ENCODE results near the gene S100A14. TPM values are rescaled to one million over a fixed set of nuclear protein-coding genes. Genes with fewer than 3 reads are reported as not detected.

Gene S100A14
- 10 to 100 TPM; 17.2 to 19.6 (median 18.9) TPM for polyA plus RNA-seq (ENCODE audit: insufficient read length in 3 of 3)
- long read RNA-seq, donor 1, transcript S100A14-201 (4 exons, 1,058 nt) = major isoform, 5 of 7 reads
- long read RNA-seq, donor 1, partial matches to known transcripts = 0 of 7 reads
- long read RNA-seq, donor 1, other reads (novel, unspliced or antisense) = 0 of 7 reads
- long read RNA-seq, donor 2, partial matches to known transcripts = 0 of 7 reads
- long read RNA-seq, donor 2, other reads (novel, unspliced or antisense) = 0 of 7 reads
- long read RNA-seq, donor 3, transcript S100A14-201 (4 exons, 1,058 nt) = major isoform, 11 of 12 reads
- long read RNA-seq, donor 3, partial matches to known transcripts = 0 of 12 reads
- long read RNA-seq, donor 3, other reads (novel, unspliced or antisense) = 0 of 12 reads
- long read RNA-seq, donor 4, transcript S100A14-206 (3 exons, 1,025 nt) = minor isoform, 5 of 21 reads
- long read RNA-seq, donor 4, transcript S100A14-201 (4 exons, 1,058 nt) = major isoform, 16 of 21 reads
- long read RNA-seq, donor 4, partial matches to known transcripts = 0 of 21 reads
- long read RNA-seq, donor 4, other reads (novel, unspliced or antisense) = 0 of 21 reads
- long read RNA-seq, donor 5, transcript S100A14-201 (4 exons, 1,058 nt) = major isoform, 9 of 9 reads
- long read RNA-seq, donor 5, partial matches to known transcripts = 0 of 9 reads
- long read RNA-seq, donor 5, other reads (novel, unspliced or antisense) = 0 of 9 reads
- long read RNA-seq, donor 6, transcript S100A14-206 (3 exons, 1,025 nt) = major isoform, 5 of 9 reads
- long read RNA-seq, donor 6, partial matches to known transcripts = 0 of 9 reads
- long read RNA-seq, donor 6, other reads (novel, unspliced or antisense) = 0 of 9 reads
- long read RNA-seq, donor 7, transcript S100A14-201 (4 exons, 1,058 nt) = major isoform, 10 of 11 reads
- long read RNA-seq, donor 7, partial matches to known transcripts = 0 of 11 reads
- long read RNA-seq, donor 7, other reads (novel, unspliced or antisense) = 0 of 11 reads
- long read RNA-seq, donor 8, partial matches to known transcripts = 0 of 1 reads
- long read RNA-seq, donor 8, other reads (novel, unspliced or antisense) = 0 of 1 reads
- long read RNA-seq, donor 9, transcript S100A14-201 (4 exons, 1,058 nt) = major isoform, 17 of 19 reads
- long read RNA-seq, donor 9, partial matches to known transcripts = 0 of 19 reads
- long read RNA-seq, donor 9, other reads (novel, unspliced or antisense) = 0 of 19 reads
- long read RNA-seq, donor 10, transcript S100A14-201 (4 exons, 1,058 nt) = major isoform, 9 of 9 reads
- long read RNA-seq, donor 10, partial matches to known transcripts = 0 of 9 reads
- long read RNA-seq, donor 10, other reads (novel, unspliced or antisense) = 0 of 9 reads
- long read RNA-seq, donor 11, transcript S100A14-201 (4 exons, 1,058 nt) = major isoform, 7 of 7 reads
- long read RNA-seq, donor 11, partial matches to known transcripts = 0 of 7 reads
- long read RNA-seq, donor 11, other reads (novel, unspliced or antisense) = 0 of 7 reads
- long read RNA-seq, donor 12, transcript S100A14-201 (4 exons, 1,058 nt) = major isoform, 17 of 20 reads
- long read RNA-seq, donor 12, partial matches to known transcripts = 0 of 20 reads
- long read RNA-seq, donor 12, other reads (novel, unspliced or antisense) = 0 of 20 reads
- long read RNA-seq, donor 13, transcript S100A14-201 (4 exons, 1,058 nt) = major isoform, 9 of 10 reads
- long read RNA-seq, donor 13, partial matches to known transcripts = 0 of 10 reads
- long read RNA-seq, donor 13, other reads (novel, unspliced or antisense) = 0 of 10 reads
- long read RNA-seq, donor 14 = 0 reads
- long read RNA-seq, donor 15, transcript S100A14-201 (4 exons, 1,058 nt) = major isoform, 65 of 79 reads
- long read RNA-seq, donor 15, transcript S100A14-206 (3 exons, 1,025 nt) = minor isoform, 14 of 79 reads
- long read RNA-seq, donor 15, partial matches to known transcripts = 0 of 79 reads
- long read RNA-seq, donor 15, other reads (novel, unspliced or antisense) = 0 of 79 reads
- long read RNA-seq, donor 16, transcript S100A14-201 (4 exons, 1,058 nt) = major isoform, 13 of 14 reads
- long read RNA-seq, donor 16, partial matches to known transcripts = 0 of 14 reads
- long read RNA-seq, donor 16, other reads (novel, unspliced or antisense) = 0 of 14 reads

DNA sequence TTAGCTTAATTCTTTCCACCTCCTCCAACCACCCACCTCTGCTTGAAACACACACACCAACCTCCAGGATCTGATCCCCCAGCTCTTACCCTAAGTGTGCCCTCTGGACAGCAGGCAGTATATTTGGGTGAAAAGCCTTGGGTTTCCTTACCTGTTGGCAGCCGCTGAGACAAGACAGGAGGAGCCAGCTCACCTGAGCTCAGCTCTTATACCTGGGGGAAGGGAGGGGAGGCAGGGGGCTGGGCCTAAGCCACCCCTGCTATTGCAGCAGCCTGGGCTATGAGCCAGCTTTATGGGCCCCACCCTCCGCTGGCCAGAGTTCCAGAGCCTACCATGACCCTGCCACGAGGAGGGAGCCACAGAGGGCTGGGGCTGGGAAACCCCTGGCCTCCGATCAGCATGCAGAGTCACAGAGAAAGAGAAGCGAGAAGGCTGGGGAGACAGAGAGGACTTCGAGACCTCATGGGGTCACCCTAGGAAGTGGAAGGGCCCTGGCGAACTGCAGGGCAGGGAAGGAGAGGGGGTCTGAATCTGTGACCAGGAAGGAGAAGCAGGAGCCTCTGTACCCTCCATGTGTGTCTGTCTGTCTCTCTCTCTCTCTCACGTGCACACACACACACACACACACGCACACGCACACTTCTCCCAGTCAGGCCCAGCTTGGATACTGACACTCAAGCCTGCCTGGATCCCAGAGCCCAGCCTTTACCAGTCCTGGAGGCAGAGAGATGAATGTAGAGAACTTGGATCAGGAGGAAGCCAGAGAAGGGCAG lies at the start of gene S100A14:
S100A14 (minus strand) TSS at position 182 of the 773 bp plus-strand sequence. CDS start 467 bp downstream, outside the sequence.
- no peak for DNase-seq

DNA sequence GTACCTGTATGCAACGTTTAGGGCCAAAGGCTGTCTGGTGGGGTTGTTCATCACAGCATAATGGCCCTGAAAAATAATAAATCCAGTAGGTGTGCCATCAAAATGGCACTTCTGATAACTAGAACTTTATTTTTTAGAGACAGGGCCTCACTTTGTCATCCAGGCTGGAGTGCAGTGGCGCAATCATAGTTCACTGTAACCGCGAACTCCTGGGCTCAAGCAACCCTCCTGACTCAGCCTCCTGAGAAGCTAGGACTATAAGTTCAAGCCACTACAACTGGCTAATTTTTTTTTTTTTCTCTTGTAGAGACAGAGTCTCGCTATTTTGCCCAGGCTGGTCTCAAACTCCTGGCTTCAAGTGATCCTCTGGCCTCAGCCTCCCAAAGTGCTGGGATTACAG lies 47.1 kb upstream of the S100A14 start:
- DNase-seq = no peak

DNA sequence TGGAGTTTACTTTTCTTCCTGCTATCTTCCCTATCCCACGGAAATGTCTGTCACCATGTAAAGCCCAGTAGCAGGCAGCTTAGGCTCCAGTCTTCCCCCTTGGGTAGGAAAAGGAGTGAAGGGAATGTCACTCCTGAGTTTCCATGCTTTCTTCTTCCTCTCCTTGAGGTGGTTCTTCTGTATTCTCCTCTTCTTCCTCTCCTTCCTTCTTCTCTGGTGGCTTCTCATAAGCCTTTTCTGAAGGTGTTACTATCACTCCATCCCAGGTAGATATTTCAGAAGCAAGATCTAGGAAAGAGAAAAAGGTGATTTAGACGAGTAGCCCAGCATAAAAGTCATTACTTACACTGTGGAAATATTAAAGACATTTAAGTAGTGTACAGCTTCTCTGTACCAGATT lies 46.1 kb upstream of the S100A14 start:
- no peak for DNase-seq

DNA sequence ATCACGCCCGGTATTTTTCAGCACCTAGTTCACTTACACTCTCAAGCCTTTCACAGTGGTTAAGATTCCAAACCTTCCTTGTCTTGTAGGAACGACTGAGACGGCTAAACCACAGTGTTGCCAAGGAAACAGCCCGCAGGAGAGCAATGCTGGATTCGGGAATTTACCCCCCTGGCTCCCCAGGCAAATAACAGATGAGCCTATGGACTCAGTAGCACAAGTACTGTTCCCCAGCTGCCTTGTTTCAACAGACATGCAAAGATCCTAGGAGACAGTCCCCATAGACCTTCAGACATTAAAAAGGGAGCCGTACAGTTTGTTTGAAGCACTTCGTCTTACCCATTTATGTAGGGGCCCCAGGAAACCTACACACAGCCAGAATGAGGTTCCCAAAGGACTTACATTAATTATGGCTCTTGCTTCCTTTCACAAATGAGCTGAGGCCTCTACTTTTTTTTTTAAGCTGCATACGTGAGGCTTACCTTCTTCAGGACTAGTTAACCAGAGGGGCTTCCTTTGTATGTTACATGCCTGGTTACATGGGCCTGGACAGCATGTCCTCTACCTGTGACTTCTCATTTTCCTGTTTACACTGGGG lies 45.1 kb upstream of the S100A14 start:
- DNase-seq = no peak

DNA sequence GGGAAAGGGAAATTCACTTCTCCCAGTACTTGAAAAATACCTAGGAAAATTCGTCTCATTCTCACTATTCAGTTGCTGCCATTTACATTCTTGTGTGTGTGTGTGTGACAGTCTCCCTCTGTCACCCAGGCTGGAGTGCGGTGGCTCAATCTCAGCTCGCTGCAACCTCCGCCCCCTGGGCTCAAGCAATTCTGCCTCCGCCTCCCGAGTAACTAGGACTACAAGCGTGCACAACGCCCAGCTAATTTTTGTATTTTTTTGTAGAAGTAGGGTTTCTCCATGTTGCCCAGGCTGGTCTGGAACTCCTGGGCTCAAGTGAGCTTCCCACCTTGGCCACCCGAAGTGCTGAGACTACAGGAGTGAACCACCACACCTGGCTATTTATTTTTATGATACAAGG lies 43.5 kb upstream of the S100A14 start:
- no peak for DNase-seq

DNA sequence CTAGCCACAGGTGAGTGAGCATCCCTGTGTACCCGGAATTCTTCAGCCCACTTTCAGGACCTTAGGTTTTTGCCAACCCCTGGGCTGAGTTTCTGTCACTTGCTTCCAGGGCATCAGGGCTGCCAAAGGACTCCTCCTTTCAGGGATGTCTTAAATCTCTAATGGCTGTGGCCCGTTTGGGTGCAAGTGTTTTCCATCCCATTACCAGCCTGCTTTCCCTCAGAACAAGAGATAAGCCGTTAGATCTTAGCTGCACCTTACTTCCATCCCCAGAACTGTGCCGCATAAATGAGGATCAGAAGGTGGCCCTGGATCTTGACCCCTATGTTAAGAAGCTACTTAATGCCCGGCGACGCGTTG lies 43.0 kb upstream of the S100A14 start:
- no peak for DNase-seq

DNA sequence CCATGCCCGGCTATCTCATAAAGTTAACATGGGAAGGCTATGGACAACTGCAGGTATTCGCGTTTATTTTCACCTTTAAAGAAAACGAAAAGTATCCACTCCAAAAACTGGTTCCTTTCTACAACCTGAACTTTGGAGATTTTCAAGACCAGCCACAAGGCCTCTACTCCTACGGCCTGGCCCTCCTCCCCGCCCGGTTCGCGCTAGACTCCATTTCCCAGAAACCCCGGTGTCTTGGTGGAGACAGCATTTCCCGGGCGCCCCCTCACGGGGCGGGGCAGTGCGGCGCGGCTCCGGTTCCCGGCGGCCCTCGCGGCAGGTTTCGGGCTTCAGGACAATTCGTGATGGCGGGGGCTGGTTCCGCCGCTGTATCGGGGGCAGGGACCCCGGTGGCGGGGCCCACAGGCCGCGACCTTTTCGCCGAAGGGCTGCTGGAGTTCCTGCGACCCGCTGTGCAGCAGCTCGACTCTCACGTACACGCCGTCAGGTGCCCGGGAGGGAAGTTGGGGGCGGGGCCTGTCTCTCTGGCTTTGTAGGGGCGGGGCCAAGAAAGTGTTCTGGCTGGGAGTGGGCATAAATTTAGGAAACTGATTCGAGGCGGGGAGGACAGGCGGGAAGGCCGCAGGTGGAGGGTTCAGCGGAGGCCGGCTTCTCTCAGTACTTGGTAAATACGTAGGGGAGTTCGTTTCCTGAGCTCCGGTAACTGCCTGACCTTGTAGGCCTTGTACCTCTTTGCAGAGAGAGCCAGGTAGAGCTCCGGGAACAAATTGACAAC lies 42.5 kb upstream of the S100A14 start, which contains the start of gene SNAPIN:
SNAPIN (plus strand) TSS at position 304 of the 775 bp plus-strand sequence; CDS start at position 345, 41 bp downstream.
- DNase-seq = peak; percentile 92

DNA sequence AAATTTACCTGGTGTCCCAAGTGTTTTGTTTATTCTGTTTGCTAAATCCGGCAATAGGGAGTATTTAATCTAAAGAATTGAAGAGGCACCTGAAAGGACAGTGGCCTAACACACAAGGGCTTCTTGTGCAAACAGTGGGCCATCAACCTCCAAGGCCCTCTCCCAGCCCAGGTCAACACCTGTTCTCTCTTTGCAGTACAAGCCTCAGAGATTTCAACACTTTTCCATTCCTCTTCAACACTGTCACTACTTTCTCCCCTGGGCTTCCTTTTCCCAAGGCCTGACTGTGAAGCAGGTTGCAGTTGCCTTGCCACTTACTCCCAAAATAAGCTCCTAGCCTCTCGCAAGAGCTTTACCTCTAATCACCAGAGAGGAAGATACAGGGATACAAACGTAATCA lies 39.2 kb upstream of the S100A14 start:
- DNase-seq = no peak

DNA sequence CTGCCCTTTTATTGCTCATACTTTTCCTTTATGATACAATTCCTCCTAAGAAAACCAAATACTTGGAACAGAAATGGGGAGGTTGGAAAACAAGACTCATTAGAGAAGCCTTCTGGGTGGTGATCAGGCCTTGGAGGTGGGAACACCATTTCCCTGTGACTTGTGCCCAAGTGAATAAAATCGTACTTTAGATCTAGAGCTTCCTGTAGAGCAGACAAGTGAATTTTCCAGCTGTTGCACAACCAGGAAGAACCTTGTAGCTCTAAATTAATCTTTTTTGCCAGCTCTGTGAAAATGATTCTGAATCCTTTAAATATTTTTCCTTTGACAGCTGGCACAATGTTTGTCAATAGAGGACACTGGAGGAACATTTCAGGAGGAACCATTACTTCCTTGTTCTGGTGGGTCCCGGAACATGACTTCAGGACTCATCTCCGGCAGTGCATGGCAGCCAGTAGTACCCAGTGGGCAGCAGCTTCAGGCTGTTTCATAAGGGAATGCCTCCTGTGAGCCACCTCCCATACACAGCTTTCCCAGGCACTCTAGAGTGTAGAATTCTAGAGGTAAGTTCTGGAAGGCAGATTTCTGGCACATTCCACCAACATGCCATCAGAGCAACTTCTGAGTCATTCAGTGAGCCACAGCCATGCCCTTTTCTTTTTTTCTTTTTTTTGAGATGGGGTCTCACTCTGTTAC lies 36.8 kb upstream of the S100A14 start:
- no peak for DNase-seq

DNA sequence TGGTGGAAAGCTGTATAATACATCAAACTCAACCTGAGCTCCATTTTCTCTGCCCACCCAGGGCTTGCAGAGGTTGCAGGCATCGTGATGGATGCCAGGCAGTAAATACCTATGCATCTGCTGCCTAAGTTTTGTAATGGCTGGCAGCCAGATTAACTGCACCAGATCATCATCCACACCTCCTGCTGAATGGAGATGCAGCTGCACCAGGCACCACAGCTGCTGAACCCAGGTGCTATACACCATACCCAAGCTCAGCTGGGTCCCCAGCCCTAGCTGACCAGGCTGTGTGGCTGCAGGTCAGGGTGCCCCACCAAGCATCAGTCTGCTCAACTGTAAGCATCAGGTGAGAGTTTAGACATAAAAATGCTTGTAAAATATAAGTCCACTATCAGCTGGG lies 35.6 kb upstream of the S100A14 start:
- DNase-seq = no peak

DNA sequence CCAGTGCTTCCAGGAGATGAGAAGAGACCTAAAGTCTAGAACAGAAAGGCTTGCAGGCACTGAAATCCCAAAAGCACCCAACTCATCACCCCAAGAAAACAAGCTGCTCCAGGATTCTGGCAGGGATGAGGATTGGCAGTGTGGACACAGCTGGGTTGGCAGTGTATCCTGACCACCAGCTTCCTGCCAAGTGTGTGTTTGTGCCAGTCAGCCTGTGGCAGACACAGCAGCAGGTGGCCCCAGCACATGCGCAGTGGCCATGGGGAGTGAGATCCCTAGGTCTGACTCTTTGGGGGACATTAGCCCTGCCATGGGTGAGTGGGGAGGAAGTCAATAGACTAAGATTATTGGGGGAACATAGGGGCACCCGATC lies 33.7 kb upstream of the S100A14 start:
- DNase-seq = no peak

DNA sequence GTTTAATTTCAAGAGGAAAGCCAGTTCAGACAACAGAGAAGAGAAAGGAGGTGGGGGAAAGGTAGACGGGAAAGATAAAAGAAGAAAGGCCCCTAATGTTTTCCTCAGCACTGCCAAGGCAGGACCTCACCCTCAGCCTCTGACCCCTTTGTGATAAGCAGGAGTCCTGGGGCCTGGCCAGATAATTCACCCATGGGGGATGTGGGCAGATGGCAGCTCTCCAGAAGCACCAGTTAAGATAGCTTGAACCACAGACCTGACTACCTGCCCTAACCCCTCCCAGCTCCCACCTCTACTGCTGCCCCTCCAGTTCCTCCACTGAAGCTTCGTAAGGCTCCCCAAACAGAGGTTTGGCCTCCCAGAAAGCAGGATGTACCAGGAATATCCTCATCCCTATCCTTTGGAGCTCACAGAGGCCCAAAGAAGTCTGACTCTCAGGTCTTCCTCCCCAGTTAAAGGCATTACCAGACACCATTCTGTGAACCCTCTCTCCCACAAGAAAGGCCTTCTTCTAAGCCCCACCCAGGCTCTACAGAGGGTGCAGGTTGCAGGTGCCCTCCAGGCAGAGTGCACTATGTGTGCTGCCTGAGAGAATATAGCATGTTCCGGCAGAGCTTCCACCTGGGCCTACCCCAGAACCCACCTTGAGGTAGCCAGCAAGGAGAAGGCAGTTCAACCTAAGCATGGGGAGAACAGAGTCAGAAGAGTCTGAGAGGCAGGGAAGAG lies 33.2 kb upstream of the S100A14 start:
- DNase-seq = no peak

DNA sequence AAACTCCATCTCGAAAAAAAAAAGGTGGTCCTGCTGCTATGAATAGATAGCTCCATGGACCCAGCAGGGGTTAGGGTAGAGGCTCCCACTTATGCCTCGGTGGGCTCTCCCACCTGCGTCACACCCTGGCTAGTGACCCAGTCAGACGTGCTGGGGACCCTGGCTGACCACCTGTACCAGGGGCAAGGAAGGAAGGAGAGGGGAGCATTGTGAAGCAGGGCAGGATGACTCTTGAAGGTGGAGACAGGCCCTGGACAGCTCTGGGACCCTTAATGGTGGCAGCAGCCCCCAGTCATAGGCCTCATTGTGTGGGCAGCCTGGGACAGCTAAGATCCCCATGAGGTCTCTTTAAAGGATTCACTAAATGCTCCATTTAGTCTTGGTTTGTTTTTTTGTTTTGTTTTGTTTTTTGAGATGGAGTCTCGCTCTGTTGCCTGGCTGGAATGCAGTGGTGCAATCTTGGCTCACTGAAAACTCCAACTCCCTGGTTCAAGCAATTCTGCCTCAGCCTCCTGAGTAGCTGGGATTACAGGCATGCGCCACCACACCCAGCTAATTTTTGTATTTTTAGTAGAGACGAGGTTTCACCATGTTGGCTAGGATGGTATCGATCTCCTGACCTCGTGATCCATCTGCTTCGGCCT lies 32.0 kb upstream of the S100A14 start:
- no peak for DNase-seq

DNA sequence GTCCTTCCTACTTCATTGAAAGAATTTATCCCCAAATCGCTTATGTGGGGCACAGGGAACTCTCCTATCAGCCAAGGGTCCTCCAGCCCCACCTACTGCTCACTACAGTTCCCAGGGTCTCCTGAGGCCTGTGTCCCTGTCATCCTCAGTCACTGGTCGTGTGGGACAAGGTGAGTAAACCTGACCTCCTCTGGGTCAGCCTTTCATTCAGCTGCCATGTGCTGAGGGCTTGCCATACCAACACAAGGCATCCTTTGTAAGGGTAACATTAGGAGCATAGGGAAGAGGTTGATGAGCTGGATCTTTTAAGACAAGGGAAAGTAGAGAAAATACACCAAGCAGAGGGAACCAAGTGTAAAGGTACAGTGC lies 31.2 kb upstream of the S100A14 start:
- no peak for DNase-seq

DNA sequence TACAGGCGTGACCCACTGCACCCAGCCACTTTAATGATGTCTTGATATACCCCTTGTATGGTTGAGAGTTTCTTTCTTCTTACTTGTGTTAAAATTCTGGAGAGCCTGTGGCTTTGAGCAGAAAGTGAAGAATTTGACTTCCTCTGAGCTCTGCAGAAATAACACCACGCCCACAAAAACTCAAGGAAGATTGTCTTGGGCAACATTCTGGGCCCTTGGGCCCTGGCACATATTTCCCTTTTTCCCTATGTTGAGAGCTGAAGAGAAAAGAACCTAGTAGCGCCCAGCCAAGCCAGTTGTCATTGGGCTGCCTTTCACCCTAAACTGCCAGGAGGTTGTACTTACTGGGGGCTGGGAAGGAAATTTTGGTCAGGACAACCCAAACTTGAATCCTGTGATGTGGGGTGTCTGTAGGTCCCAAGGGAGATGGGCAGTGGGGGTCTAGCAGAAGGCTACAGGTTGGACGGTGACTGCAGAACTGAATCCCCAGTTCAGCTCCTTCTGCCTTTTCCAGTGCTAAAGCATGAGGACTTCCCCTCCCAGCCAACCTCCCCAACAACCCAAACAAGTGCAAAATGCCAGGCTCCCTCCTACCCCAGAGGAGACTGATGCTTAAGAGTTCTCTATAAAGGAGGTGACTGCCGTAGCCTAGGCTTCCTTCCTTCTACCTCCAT lies 30.7 kb upstream of the S100A14 start:
- no peak for DNase-seq

DNA sequence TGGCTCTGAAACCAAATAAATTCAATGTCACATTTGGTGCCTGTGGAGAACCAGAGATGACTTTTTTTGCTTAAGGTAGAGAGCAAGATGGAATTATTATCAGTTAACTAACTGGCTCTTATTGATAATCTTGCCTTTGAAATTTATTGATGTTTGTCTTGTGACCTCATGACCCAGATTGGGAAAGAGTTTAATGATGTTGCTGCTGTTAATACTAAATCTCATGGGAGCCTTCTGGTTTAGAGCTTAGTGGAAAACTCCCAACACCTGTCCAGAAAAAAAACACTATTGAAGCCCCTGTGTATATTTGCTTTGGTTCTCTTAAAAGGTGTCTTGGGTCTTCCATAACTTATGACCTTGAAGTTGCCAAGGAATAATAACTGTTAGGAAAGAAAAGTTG lies 27.7 kb upstream of the S100A14 start:
- no peak for DNase-seq
